HCT116 (cell line): ENCODE measurements around the gene USP28. TPM values are rescaled to one million over a fixed set of nuclear protein-coding genes. Genes with fewer than 3 reads are reported as not detected.

Experiments used
- ATAC-seq: fragments of 200-7000 bp; cut with Tn5 transposase; 2 replicates; pipeline ENCODE4 v1.9.1; 2020; ENCODE audit warnings: mild to moderate bottlenecking, moderate library complexity
- BruUV-seq: library from RNA; stranded (reverse); fragments of 400-500 nt; replicated peaks from 2 replicates; lab custom pipeline; 2021; lab: Mats Ljungman, UMichigan
- CTCF ChIA-PET: fragments of 300-600 bp; sonication (Branson Sonifier 250); formaldehyde crosslinking; loops from one replicate; lab custom pipeline; 2021; ENCODE audit warnings: antibody characterized with exemption; lab: Charles Lee
- POLR2A ChIA-PET: fragments of 300-600, 350-600 bp; sonication (Branson Sonifier 250); formaldehyde crosslinking; loops from one replicate; lab custom pipeline; 2021; ENCODE audit warnings: antibody characterized with exemption; lab: Charles Lee
- RAD21 ChIA-PET, 2 experiments: fragments of 300-600 bp; sonication (Branson Sonifier 250); formaldehyde crosslinking; loops; one replicate each; lab custom pipeline; 2023; ENCODE audit warnings: low total read pairs in 2 of 2; ENCODE audit not compliant: uncharacterized antibody in 2 of 2, unreplicated experiment in 2 of 2, low non-redundant PET in 1 of 2; lab: Charles Lee
- DNase-seq: peaks from one replicate; pipeline ENCODE4 v3.0.0-alpha.2; 2010; ENCODE audit warnings: low read depth, low spot score
- H2AFZ ChIP-seq: fragments of 200-600 bp; shearing (Covaris generic), sonication (generic); 2 replicates; pipeline ENCODE4 v1.6.1; 2017; ENCODE audit warnings: low read depth, mixed run types, mixed read lengths, antibody characterized with exemption, low read length; ENCODE audit not compliant: poor library complexity, severe bottlenecking
- H3K27ac ChIP-seq: 2 replicates; pipeline ENCODE4 v1.5.1; 2012; ENCODE audit warnings: low read depth, low read length
- H3K27me3 ChIP-seq: fragments of 200-600 bp; sonication (generic); 2 replicates; pipeline ENCODE4 v1.6.1; 2016; ENCODE audit warnings: mixed run types, low read length, mixed read lengths; ENCODE audit not compliant: insufficient read depth
- H3K36me3 ChIP-seq, 2 experiments: fragments of 200-500 bp in 1 of 2; fragments of 200-600 bp in 1 of 2; sonication (Bioruptor generic) in 1 of 2; sonication (generic) in 1 of 2; 2 replicates each; pipeline versions ENCODE4 v1.5.1 to v1.6.1; 2014 to 2016; ENCODE audit warnings: low read length in 2 of 2, inconsistent platforms in 1 of 2, mixed read lengths in 1 of 2, mixed run types in 1 of 2; ENCODE audit not compliant: insufficient read depth in 2 of 2, control insufficient read depth in 1 of 2
- H3K4me1 ChIP-seq, 2 experiments: fragments of 200-600 bp in 1 of 2; sonication (generic) in 1 of 2; 2 replicates each; pipeline versions ENCODE4 v1.5.1 to v1.6.1; 2012 to 2017; ENCODE audit warnings: low read length in 2 of 2, inconsistent platforms in 1 of 2, mild to moderate bottlenecking in 1 of 2, mixed read lengths in 1 of 2, mixed run types in 1 of 2, moderate library complexity in 1 of 2; ENCODE audit not compliant: insufficient read depth in 2 of 2, control insufficient read depth in 1 of 2
- H3K4me2 ChIP-seq: fragments of 200-600 bp; sonication (generic); 2 replicates; pipeline ENCODE4 v1.6.1; 2017; ENCODE audit warnings: mixed run types, low read length, mixed read lengths
- H3K4me3 ChIP-seq, 2 experiments: fragments of 200-600 bp in 1 of 2; sonication (generic) in 1 of 2; replicated peaks in 1 of 2; 2 replicates each; pipeline ENCODE4 v1.5.1; 2011 to 2016; ENCODE audit warnings: low read length in 2 of 2, control low read depth in 1 of 2, low read depth in 1 of 2, mild to moderate bottlenecking in 1 of 2, mixed read lengths in 1 of 2, mixed run types in 1 of 2
- H3K79me2 ChIP-seq: fragments of 200-600 bp; sonication (generic); 2 replicates; pipeline ENCODE4 v1.6.1; 2017; ENCODE audit warnings: mild to moderate bottlenecking, mixed run types, low read length, moderate library complexity, mixed read lengths; ENCODE audit not compliant: insufficient read depth
- H3K9ac ChIP-seq: fragments of 200-600 bp; sonication (generic); 2 replicates; pipeline ENCODE4 v1.6.1; 2016; ENCODE audit warnings: low read length, mixed read lengths
- H3K9me2 ChIP-seq: fragments of 200-600 bp; sonication (generic), shearing (Covaris generic); 2 replicates; pipeline ENCODE4 v1.6.1; 2017; ENCODE audit warnings: mixed run types, mild to moderate bottlenecking, moderate library complexity; ENCODE audit not compliant: insufficient read depth
- H3K9me3 ChIP-seq, 2 experiments: fragments of 200-500 bp in 1 of 2; fragments of 200-600 bp in 1 of 2; sonication (Bioruptor generic) in 1 of 2; sonication (generic) in 1 of 2; 2 replicates each; pipeline ENCODE4 v1.6.1; 2014 to 2017; ENCODE audit warnings: low read length in 2 of 2, mixed read lengths in 2 of 2, inconsistent platforms in 1 of 2, low read depth in 1 of 2, mild to moderate bottlenecking in 1 of 2, mixed run types in 1 of 2, moderate library complexity in 1 of 2; ENCODE audit not compliant: control insufficient read depth in 1 of 2, insufficient read depth in 1 of 2
- H4K20me1 ChIP-seq: fragments of 200-600 bp; sonication (generic), shearing (Covaris generic); 2 replicates; pipeline ENCODE4 v1.6.1; 2017; ENCODE audit warnings: mixed run types, mild to moderate bottlenecking, moderate library complexity; ENCODE audit not compliant: insufficient read depth
- CBX3 ChIP-seq: IDR thresholded peaks from 2 replicates; pipeline ENCODE4 v1.6.1; 2012; ENCODE audit warnings: low read depth
- CEBPB ChIP-seq: IDR thresholded peaks from 2 replicates; pipeline ENCODE4 v1.6.1; 2012; ENCODE audit warnings: low read depth
- ELF1 ChIP-seq: IDR thresholded peaks from 2 replicates; pipeline ENCODE4 v1.6.1; 2012; ENCODE audit warnings: low read depth, borderline replicate concordance
- FOSL1 ChIP-seq: IDR thresholded peaks from 2 replicates; pipeline ENCODE4 v1.6.1; 2012; ENCODE audit warnings: low read depth
- SP1 ChIP-seq: IDR thresholded peaks from 2 replicates; pipeline ENCODE4 v1.6.1; 2012; ENCODE audit warnings: low read depth
- YY1 ChIP-seq: IDR thresholded peaks from 2 replicates; pipeline ENCODE4 v1.6.1; 2011; ENCODE audit warnings: low read length, low read depth, moderate library complexity, mild to moderate bottlenecking; ENCODE audit not compliant: insufficient replicate concordance; ENCODE audit errors: extremely low read depth
- ZNF274 ChIP-seq: fragments of 200-500 bp; sonication (Bioruptor generic); IDR thresholded peaks from 2 replicates; pipeline ENCODE4 v1.6.1; 2014; ENCODE audit warnings: mild to moderate bottlenecking, low read depth, low read length, inconsistent platforms
- intact Hi-C: fragments of 100-400 bp; cut with micrococcal nuclease; formaldehyde crosslinking; loops from 2 replicates; pipeline ENCODE4 v1.10.0; 2022
- total RNA-seq: library from RNA; stranded (reverse); gene quantifications from one replicate; pipeline ENCODE4 v1.2.1, GENCODE V29; 2021; ENCODE audit not compliant: unreplicated experiment
- TF ChIP-seq, protein P1 (sequence below): IDR thresholded peaks from 2 replicates; pipeline ENCODE4 v1.6.1; 2011; ENCODE audit warnings: mild to moderate bottlenecking, low read length, moderate library complexity; ENCODE audit not compliant: insufficient replicate concordance; ENCODE audit errors: extremely low read depth
- TF ChIP-seq, protein P2 (sequence below), 3 experiments: fragments of 200-600 bp in 1 of 3; sonication (generic) in 1 of 3; IDR thresholded peaks in 2 of 3; conservative IDR thresholded peaks in 1 of 3; 2 replicates each; pipeline ENCODE4 v1.5.1; 2012 to 2017; ENCODE audit warnings: low read depth in 2 of 3, low read length in 2 of 3, antibody characterized with exemption in 1 of 3, borderline replicate concordance in 1 of 3, control low read depth in 1 of 3, mild to moderate bottlenecking in 1 of 3, mixed read lengths in 1 of 3, mixed run types in 1 of 3, moderate library complexity in 1 of 3; ENCODE audit not compliant: insufficient read depth in 1 of 3
- TF ChIP-seq, protein P3 (sequence below): IDR thresholded peaks from 2 replicates; pipeline ENCODE4 v1.6.1; 2012

Gene USP28
- total RNA-seq, 1 experiment from 2014 or later: 23.5 TPM

DNA sequence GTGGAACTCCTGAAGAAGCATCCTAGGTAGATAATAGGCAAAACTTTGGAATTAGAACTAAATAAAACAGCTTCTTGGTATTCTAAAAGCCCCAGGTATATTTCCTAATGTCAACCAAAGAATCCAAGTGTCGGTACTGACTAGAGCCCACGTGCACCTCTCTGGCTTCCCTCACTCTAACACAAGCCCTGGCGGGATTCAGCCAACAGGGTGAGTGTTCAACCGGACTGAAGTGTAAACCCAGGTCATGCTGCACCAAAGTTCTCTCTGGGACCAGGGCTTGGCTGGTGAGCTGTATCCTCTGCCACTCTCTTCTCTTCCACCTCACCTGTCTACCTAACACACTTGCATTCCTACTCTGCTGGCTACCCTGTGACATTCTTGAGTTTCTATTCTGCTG lies 40.1 kb downstream of the USP28 start:
- Histone ChIP-seq H3K27ac (no peak overlapping the region), H2AFZ (no peak overlapping the region), H3K9me2 (no peaks in the 10 kb centered on the region), H3K9ac (no peak overlapping the region), H3K9me3 (no peaks in the 10 kb centered on the region), H3K79me2 (no peaks in the 10 kb centered on the region), H3K27me3 (no peaks in the 10 kb centered on the region)
- RAD21 ChIA-PET: no interaction called here
- DNase-seq: no peak
- intact Hi-C loops: no loop called here
- POLR2A ChIA-PET: no interaction called here
- TF ChIP-seq SP1 (no peak), CEBPB (no peak), ELF1 (no peak), ZNF274 (no peak), CBX3 (no peak), YY1 (no peak), FOSL1 (no peak)
- TF ChIP-seq, protein P1, sequence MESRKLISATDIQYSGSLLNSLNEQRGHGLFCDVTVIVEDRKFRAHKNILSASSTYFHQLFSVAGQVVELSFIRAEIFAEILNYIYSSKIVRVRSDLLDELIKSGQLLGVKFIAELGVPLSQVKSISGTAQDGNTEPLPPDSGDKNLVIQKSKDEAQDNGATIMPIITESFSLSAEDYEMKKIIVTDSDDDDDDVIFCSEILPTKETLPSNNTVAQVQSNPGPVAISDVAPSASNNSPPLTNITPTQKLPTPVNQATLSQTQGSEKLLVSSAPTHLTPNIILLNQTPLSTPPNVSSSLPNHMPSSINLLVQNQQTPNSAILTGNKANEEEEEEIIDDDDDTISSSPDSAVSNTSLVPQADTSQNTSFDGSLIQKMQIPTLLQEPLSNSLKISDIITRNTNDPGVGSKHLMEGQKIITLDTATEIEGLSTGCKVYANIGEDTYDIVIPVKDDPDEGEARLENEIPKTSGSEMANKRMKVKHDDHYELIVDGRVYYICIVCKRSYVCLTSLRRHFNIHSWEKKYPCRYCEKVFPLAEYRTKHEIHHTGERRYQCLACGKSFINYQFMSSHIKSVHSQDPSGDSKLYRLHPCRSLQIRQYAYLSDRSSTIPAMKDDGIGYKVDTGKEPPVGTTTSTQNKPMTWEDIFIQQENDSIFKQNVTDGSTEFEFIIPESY: no peak
- TF ChIP-seq, protein P2, sequence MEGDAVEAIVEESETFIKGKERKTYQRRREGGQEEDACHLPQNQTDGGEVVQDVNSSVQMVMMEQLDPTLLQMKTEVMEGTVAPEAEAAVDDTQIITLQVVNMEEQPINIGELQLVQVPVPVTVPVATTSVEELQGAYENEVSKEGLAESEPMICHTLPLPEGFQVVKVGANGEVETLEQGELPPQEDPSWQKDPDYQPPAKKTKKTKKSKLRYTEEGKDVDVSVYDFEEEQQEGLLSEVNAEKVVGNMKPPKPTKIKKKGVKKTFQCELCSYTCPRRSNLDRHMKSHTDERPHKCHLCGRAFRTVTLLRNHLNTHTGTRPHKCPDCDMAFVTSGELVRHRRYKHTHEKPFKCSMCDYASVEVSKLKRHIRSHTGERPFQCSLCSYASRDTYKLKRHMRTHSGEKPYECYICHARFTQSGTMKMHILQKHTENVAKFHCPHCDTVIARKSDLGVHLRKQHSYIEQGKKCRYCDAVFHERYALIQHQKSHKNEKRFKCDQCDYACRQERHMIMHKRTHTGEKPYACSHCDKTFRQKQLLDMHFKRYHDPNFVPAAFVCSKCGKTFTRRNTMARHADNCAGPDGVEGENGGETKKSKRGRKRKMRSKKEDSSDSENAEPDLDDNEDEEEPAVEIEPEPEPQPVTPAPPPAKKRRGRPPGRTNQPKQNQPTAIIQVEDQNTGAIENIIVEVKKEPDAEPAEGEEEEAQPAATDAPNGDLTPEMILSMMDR (IDR thresholded peaks at IDR 0.05 in 2 of 3, conservative IDR thresholded peaks at IDR 0.05 in 1 of 3; ENCODE audit: borderline replicate concordance in 1 of 3, insufficient read depth in 1 of 3, low read depth in 2 of 3, low read length in 2 of 3): no peak
- TF ChIP-seq, protein P3, sequence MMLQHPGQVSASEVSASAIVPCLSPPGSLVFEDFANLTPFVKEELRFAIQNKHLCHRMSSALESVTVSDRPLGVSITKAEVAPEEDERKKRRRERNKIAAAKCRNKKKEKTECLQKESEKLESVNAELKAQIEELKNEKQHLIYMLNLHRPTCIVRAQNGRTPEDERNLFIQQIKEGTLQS: no peak
- TF ChIP-seq, all 23 proteins: peak for 0
- ATAC-seq: no peak
- Histone ChIP-seq H3K4me3 (no peak overlapping the region), H3K4me1 (no peaks in the 10 kb centered on the region), H3K4me2 (no peak overlapping the region), H4K20me1 (no peaks in the 10 kb centered on the region), H3K36me3 (peaks cover under 1 to 4% of the 10 kb centered on the region in 2 experiments; a peak in 1 of 4 replicates)
- no TSS peak for BruUV-seq
- CTCF ChIA-PET: no interaction called here
